ENCODE measurements around the gene CAMK1D. TPM values are rescaled to one million over a fixed set of nuclear protein-coding genes. Genes with fewer than 3 reads are reported as not detected.

CAMK1D gene
- total and polyA plus RNA-seq, 2 of the 4 experiments (the other 2 are of a cell fraction), result 5.0 to 5.3 TPM

DNA sequence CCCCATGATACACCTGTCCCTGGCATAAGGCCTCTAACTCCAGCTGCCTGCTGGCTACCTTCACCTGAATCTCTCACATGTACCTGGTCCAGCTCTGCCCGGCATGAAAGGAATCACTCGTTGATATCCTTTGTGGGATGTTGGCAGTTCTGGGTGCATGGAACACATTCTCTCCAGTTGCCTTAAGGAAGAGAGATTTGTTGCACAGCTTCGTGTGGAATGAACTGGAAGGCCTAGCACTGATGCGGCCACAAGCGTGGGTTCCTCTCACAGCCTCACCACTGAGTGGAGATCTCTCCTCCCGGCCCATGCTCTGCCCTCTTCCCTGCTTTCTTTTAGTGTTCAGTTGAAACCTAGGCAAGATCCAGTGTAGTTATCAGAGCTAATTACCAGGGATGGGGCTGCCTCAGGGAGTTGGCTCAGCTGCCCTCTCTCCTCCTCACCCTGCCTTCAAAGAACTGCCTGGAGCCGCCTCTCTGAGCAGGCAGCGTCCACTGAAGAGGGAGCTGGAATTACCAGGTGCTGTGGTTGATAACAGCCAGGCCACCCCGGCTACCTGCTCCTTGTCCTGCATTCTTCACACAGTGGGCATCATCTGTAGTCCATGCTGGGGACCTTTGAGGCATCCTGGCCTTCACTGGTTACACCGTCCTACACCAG, 457.9 kb downstream of the CAMK1D start:
- Histone ChIP-seq H4K91ac (ENCODE audit: insufficient read depth, low read depth, low read length) (no peak overlapping the region), H3K36me3 (ENCODE audit: control insufficient read depth, insufficient read depth, low read length) (no peaks in the 10 kb centered on the region), H3K4me3 (ENCODE audit: insufficient read depth, low read depth, low read length) (no peak overlapping the region), H2BK120ac (ENCODE audit: low read depth, low read length) (no peak overlapping the region), H3K27me3 (ENCODE audit: control insufficient read depth, insufficient read depth, low read length) (no peaks in the 10 kb centered on the region; the same call in 1 of the 2 replicates), H3K4ac (ENCODE audit: low read depth, low read length) (no peak overlapping the region), H3K4me2 (ENCODE audit: low read depth, low read length) (no peak overlapping the region), H3K56ac (ENCODE audit: extremely low read depth, insufficient read depth, low read length) (no peak overlapping the region), H2BK5ac (ENCODE audit: low read depth, low read length, poor library complexity, severe bottlenecking) (no peak overlapping the region), H2BK20ac (ENCODE audit: low read depth, low read length) (no peak overlapping the region), H2AK9ac (replicated peaks; ENCODE audit: low read depth, low read length, poor library complexity) (no peak overlapping the region), H3K9me1 (ENCODE audit: insufficient read depth, low read length) (no peaks in the 10 kb centered on the region), H4K5ac (ENCODE audit: low read depth, low read length) (no peak overlapping the region), H4K20me1 (ENCODE audit: insufficient read depth, low read length) (no peaks in the 10 kb centered on the region), H3K27ac (ENCODE audit: insufficient read depth, low read length) (no peak overlapping the region), H2AK5ac (ENCODE audit: low read depth, low read length) (no peak overlapping the region), H2BK15ac (ENCODE audit: low read depth, low read length) (no peak overlapping the region), H3K79me1 (ENCODE audit: low read depth in 1 of 2, low read length in 2 of 2) (no peaks in the 10 kb centered on the region), H2AFZ (replicated peaks; ENCODE audit: low read length, poor library complexity) (no peak overlapping the region), H4K8ac (ENCODE audit: low read depth in 2 of 2, low read length in 2 of 2) (no peak overlapping the region), H3K18ac (ENCODE audit: low read depth, low read length) (no peak overlapping the region), H3K9ac (ENCODE audit: low read depth, low read length) (no peak overlapping the region), H3K9me3 (ENCODE audit: control insufficient read depth, insufficient read depth, low read length) (no peaks in the 10 kb centered on the region), H3K4me1 (ENCODE audit: control insufficient read depth, insufficient read depth, low read length) (no peaks in the 10 kb centered on the region; the same call in 1 of the 2 replicates), H3K14ac (replicated peaks; ENCODE audit: low read depth, low read length) (no peak overlapping the region), H3K23ac (ENCODE audit: low read depth, low read length) (no peak overlapping the region)
- TF ChIP-seq, protein P1, sequence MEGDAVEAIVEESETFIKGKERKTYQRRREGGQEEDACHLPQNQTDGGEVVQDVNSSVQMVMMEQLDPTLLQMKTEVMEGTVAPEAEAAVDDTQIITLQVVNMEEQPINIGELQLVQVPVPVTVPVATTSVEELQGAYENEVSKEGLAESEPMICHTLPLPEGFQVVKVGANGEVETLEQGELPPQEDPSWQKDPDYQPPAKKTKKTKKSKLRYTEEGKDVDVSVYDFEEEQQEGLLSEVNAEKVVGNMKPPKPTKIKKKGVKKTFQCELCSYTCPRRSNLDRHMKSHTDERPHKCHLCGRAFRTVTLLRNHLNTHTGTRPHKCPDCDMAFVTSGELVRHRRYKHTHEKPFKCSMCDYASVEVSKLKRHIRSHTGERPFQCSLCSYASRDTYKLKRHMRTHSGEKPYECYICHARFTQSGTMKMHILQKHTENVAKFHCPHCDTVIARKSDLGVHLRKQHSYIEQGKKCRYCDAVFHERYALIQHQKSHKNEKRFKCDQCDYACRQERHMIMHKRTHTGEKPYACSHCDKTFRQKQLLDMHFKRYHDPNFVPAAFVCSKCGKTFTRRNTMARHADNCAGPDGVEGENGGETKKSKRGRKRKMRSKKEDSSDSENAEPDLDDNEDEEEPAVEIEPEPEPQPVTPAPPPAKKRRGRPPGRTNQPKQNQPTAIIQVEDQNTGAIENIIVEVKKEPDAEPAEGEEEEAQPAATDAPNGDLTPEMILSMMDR (conservative IDR thresholded peaks at IDR 0.05; ENCODE audit: low read depth, low read length), result no peak
- intact Hi-C loops (cut with micrococcal nuclease), result no loop called here
- DNase-seq (no peak), ATAC-seq (ENCODE audit: low read depth) (no peak)
- ChIA-PET POLR2A (ENCODE audit: unreplicated experiment) (no interaction called here), CTCF (interaction anchor here (0.7 kb wide), 1 partner anchor 543 kb away, joined by 3 read pairs; no protein-coding TSS in a partner anchor)
- dilution Hi-C loops (cut with HindIII; ENCODE audit: low sequenced_read_pairs, unreplicated experiment), result no loop called here
- no TSS peak for BruUV-seq (replicated peaks)
- 75% methylated on average over 6 of the region's 10 CpGs; no CpG with 5 or more reads in 1 of the 2 experiments for WGBS, 2 experiments (ENCODE audit: extremely low coverage in 2 of 2, insufficient read length in 1 of 2)
- in situ Hi-C loops (cut with MboI; ENCODE audit: low sequenced_read_pairs), result no loop called here

Data from IMR-90 (cell line).